GM21526 (cell line): ENCODE measurements around the gene UGT2B17.

ENCODE experiments used
- ATAC-seq: cut with Tn5 transposase; IDR thresholded peaks from one replicate; pipeline ENCODE4 v1.9.1; 2021; ENCODE audit warnings: moderate library complexity; ENCODE audit not compliant: unreplicated experiment, low FRiP score

Gene UGT2B17

DNA sequence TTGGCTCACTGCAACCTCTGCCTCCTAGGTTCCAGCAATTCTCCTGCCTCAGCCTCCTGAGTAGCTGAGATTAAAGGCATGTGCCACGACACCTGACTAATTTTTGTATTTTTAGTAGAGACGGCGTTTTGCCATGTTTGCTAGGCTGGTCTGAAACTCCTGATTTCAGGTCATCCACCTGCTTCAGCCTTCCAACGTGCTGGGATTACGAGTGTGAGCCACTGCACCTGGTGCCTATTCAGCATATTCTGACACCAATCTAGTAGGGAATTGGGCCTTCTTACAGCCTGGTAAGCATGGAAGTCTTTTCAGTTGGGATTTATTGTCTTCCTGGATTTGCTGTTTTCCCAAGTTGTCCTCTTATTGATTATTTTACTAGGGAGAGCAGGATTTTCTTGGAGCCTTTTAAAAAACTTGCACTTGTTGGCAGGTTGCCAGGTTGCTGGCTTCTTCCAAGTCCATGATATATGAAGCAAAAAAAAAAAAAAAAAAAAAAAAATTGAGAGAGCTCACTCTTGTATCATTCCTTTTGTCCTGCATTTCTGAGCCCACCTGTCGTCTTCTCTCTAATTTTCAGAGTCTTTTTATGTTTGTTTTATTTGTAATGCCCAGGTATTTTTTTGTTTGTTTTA, 85.2 kb downstream of the UGT2B17 start:
- ATAC-seq, result no peak

DNA sequence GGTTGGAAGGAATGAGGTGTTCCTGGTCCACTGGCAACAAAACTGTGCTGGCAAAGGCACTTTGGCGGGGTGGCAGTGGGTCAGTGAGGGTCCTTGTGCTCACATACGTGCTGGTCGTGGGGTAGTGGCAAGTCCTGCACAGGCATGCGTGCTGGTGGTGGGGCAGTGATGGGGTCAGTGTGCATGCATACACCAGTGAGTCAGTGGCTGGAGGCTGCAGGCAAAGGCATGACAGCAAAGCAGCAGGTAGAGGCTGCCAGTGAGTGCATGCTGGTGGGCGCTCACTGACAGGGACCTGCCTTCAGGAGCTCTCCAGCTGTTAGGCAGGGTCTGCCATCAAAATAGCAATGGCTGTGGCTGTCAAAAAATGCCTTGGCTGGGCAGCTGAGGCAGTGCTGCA, 86.8 kb downstream of the UGT2B17 start:
- ATAC-seq, result no peak
